Measurements from ENCODE around the gene ASAP2.

The ASAP2 gene

DNA sequence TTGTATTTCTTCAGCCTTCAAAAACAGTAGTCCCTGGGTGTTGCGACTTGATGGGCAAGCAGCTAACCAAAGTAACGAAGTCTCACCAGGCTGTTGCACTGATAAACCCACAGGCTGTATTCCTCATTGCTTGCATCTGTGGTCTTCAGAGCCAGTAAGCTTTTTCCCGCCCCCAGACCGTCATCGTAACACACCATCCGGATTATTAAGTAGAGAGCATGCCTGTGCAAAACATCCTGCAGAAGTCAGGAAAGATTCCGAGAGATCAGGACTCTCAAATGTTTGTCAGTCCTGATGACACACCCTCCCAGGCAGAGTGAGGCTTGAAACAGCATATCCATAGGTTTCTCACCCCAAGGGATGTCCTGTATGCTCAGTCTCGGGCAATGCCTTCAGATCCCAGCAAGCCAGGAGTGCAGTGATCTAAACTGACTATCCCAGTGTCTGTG is 200.8 kb downstream of the ASAP2 start:
- no peak overlapping the region for H3K4me3 ChIP-seq (replicated peaks; ENCODE audit: low read depth, low read length)
- TF ChIP-seq CTCF (IDR thresholded peaks at IDR 0.05; ENCODE audit: low read length, missing control alignments), result no peak
- no peak for DNase-seq (ENCODE audit: low read depth)

- no peak overlapping the region for H3K4me3 ChIP-seq (replicated peaks; ENCODE audit: low read depth, low read length)
- no peak for DNase-seq (ENCODE audit: low read depth)
- TF ChIP-seq CTCF (IDR thresholded peaks at IDR 0.05; ENCODE audit: low read length, missing control alignments), result no peak
Measured at GRCh38 chr2:9408641-9409151, 202.1 kb downstream of the ASAP2 start.

GRCh38 chr2:9410108-9410507 is 203.5 kb downstream of the ASAP2 start:
- DNase-seq (ENCODE audit: low read depth), result no peak
- H3K4me3 ChIP-seq (replicated peaks; ENCODE audit: low read depth, low read length), result no peak overlapping the region
- no peak for TF ChIP-seq CTCF (IDR thresholded peaks at IDR 0.05; ENCODE audit: low read length, missing control alignments)

GRCh38 chr2:9412781-9413180 is 206.2 kb downstream of the ASAP2 start:
- TF ChIP-seq CTCF (IDR thresholded peaks at IDR 0.05; ENCODE audit: low read length, missing control alignments), result no peak
- H3K4me3 ChIP-seq (replicated peaks; ENCODE audit: low read depth, low read length), result no peak overlapping the region
- no peak for DNase-seq (ENCODE audit: low read depth)

- no peak for TF ChIP-seq CTCF (IDR thresholded peaks at IDR 0.05; ENCODE audit: low read length, missing control alignments)
- no peak overlapping the region for H3K4me3 ChIP-seq (replicated peaks; ENCODE audit: low read depth, low read length)
- no peak for DNase-seq (ENCODE audit: low read depth)
Measured at GRCh38 chr2:9415516-9416169, 209.0 kb downstream of the ASAP2 start.

GRCh38 chr2:9416267-9416961 is 209.8 kb downstream of the ASAP2 start:
- TF ChIP-seq CTCF (IDR thresholded peaks at IDR 0.05; ENCODE audit: low read length, missing control alignments), result no peak
- DNase-seq (ENCODE audit: low read depth), result no peak
- H3K4me3 ChIP-seq (replicated peaks; ENCODE audit: low read depth, low read length), result no peak overlapping the region
